Measurements from ENCODE around the gene LRTM1.

LRTM1 gene

DNA sequence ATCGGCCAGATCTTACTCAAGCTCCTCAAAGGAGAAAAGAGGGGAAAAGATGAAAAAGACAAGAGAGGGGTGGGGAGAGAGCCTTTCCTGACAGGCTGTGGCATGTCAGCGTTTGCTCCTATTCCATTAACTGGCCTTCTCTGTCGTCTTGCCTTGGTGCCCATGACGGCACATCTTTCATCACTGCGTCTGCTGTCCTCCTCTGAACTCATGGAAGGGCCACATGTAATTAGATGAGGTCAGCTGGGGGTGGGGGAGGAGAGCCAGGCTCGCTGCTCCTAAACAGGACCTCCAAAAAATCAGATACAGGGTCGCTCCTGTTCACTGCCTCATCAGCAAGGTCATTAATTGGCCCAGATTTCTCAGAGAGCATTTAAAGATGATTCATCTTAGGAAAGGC lies 49.7 kb downstream of the LRTM1 start:
- DNase-seq (ENCODE audit: low read depth in 1 of 2, low spot score in 1 of 2), result no peak
- Histone ChIP-seq H3K4me3 (replicated peaks; ENCODE audit: insufficient read depth, low read length) (no peak overlapping the region), H3K27me3 (ENCODE audit: insufficient read depth, poor library complexity, severe bottlenecking) (peaks cover 2% of the 10 kb centered on the region), H3K27ac (replicated peaks) (no peak overlapping the region)
- TF ChIP-seq, protein P1, sequence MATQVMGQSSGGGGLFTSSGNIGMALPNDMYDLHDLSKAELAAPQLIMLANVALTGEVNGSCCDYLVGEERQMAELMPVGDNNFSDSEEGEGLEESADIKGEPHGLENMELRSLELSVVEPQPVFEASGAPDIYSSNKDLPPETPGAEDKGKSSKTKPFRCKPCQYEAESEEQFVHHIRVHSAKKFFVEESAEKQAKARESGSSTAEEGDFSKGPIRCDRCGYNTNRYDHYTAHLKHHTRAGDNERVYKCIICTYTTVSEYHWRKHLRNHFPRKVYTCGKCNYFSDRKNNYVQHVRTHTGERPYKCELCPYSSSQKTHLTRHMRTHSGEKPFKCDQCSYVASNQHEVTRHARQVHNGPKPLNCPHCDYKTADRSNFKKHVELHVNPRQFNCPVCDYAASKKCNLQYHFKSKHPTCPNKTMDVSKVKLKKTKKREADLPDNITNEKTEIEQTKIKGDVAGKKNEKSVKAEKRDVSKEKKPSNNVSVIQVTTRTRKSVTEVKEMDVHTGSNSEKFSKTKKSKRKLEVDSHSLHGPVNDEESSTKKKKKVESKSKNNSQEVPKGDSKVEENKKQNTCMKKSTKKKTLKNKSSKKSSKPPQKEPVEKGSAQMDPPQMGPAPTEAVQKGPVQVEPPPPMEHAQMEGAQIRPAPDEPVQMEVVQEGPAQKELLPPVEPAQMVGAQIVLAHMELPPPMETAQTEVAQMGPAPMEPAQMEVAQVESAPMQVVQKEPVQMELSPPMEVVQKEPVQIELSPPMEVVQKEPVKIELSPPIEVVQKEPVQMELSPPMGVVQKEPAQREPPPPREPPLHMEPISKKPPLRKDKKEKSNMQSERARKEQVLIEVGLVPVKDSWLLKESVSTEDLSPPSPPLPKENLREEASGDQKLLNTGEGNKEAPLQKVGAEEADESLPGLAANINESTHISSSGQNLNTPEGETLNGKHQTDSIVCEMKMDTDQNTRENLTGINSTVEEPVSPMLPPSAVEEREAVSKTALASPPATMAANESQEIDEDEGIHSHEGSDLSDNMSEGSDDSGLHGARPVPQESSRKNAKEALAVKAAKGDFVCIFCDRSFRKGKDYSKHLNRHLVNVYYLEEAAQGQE (IDR thresholded peaks at IDR 0.05; ENCODE audit: insufficient replicate concordance, low read depth), result no peak
- TF ChIP-seq POLR2AphosphoS5 (IDR thresholded peaks at IDR 0.05; ENCODE audit: low read depth) (no peak), SPI1 (IDR thresholded peaks at IDR 0.05; ENCODE audit: borderline replicate concordance, low read depth) (no peak), GABPA (IDR thresholded peaks at IDR 0.05; ENCODE audit: low read depth) (no peak)
- TF ChIP-seq, protein P2, sequence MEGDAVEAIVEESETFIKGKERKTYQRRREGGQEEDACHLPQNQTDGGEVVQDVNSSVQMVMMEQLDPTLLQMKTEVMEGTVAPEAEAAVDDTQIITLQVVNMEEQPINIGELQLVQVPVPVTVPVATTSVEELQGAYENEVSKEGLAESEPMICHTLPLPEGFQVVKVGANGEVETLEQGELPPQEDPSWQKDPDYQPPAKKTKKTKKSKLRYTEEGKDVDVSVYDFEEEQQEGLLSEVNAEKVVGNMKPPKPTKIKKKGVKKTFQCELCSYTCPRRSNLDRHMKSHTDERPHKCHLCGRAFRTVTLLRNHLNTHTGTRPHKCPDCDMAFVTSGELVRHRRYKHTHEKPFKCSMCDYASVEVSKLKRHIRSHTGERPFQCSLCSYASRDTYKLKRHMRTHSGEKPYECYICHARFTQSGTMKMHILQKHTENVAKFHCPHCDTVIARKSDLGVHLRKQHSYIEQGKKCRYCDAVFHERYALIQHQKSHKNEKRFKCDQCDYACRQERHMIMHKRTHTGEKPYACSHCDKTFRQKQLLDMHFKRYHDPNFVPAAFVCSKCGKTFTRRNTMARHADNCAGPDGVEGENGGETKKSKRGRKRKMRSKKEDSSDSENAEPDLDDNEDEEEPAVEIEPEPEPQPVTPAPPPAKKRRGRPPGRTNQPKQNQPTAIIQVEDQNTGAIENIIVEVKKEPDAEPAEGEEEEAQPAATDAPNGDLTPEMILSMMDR (IDR thresholded peaks at IDR 0.05; ENCODE audit: insufficient read depth, low read length), result no peak

DNA sequence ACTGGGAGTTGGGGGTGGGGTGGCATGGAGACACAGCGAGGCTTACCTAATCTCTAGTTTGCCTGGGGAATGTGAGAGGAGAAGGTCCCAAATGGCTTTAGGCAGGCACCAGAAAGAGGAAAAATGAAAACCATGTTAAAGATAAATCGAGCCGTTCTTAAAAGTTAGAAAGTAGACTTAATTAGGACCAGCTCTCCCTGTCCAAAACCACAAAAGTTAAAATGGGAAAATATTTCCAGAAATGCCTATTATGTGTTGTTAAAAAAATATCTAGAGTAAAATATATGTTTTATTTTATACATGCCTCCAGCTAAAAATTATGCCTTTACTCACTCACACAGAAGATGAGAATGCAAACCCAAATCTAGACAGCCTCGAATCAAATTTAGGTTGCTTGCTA lies 50.1 kb downstream of the LRTM1 start:
- Histone ChIP-seq H3K4me3 (replicated peaks; ENCODE audit: insufficient read depth, low read length) (no peak overlapping the region), H3K27ac (replicated peaks) (no peak overlapping the region), H3K27me3 (ENCODE audit: insufficient read depth, poor library complexity, severe bottlenecking) (peaks cover 2% of the 10 kb centered on the region)
- no peak for TF ChIP-seq SPI1 (IDR thresholded peaks at IDR 0.05; ENCODE audit: borderline replicate concordance, low read depth)
- TF ChIP-seq, protein P1 (IDR thresholded peaks at IDR 0.05; ENCODE audit: insufficient replicate concordance, low read depth), result no peak
- no peak for TF ChIP-seq GABPA (IDR thresholded peaks at IDR 0.05; ENCODE audit: low read depth)
- no peak for TF ChIP-seq POLR2AphosphoS5 (IDR thresholded peaks at IDR 0.05; ENCODE audit: low read depth)
- TF ChIP-seq, protein P2 (IDR thresholded peaks at IDR 0.05; ENCODE audit: insufficient read depth, low read length), result no peak
- DNase-seq (ENCODE audit: low read depth in 1 of 2, low spot score in 1 of 2), result no peak

DNA sequence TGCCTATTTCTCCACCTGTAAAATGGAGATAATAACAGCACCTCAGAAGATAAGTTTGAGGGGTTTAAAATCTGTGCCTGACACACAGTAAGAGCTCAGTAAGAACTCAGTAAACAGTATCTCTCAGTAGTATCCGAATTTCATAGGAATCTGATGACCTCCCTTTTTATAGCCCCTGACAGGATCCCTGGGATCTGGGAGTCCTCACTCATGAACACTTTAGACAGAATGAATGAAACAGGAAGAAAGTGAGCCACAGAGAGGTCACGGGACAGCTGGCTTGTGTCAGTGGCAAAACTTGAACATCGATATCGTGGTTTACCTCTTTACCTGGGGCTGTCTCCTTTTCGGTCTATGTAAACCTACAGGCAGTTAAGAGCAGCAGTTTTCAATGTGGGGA lies 51.2 kb downstream of the LRTM1 start:
- Histone ChIP-seq H3K27ac (replicated peaks) (no peak overlapping the region), H3K27me3 (ENCODE audit: insufficient read depth, poor library complexity, severe bottlenecking) (peaks cover 2% of the 10 kb centered on the region), H3K4me3 (replicated peaks; ENCODE audit: insufficient read depth, low read length) (no peak overlapping the region)
- DNase-seq (ENCODE audit: low read depth in 1 of 2, low spot score in 1 of 2), result no peak
- TF ChIP-seq POLR2AphosphoS5 (IDR thresholded peaks at IDR 0.05; ENCODE audit: low read depth) (no peak), SPI1 (IDR thresholded peaks at IDR 0.05; ENCODE audit: borderline replicate concordance, low read depth) (no peak), GABPA (IDR thresholded peaks at IDR 0.05; ENCODE audit: low read depth) (no peak)
- TF ChIP-seq, protein P1 (IDR thresholded peaks at IDR 0.05; ENCODE audit: insufficient replicate concordance, low read depth), result no peak
- TF ChIP-seq, protein P2 (IDR thresholded peaks at IDR 0.05; ENCODE audit: insufficient read depth, low read length), result no peak
